Suprapubic skin (tissue), 4 donors: Measurements from ENCODE around the gene ZNF544. TPM values are rescaled to one million over a fixed set of nuclear protein-coding genes. Genes with fewer than 3 reads are reported as not detected.
"Not testable (repeated sequence)": the region's sequence is repeated elsewhere in the genome, so short reads cannot be mapped to it uniquely, and the experiment has no call there.

Experiments
- DNase-seq, 2 donors: peaks; one replicate each; pipeline ENCODE4 v3.0.0-alpha.2; 2019; ENCODE audit warnings: low spot score in 2 of 2
- H3K27ac ChIP-seq: fragments of 200-600 bp; sonication (generic); one replicate; pipeline ENCODE4 v1.5.1; 2019
- H3K27me3 ChIP-seq: fragments of 200-600 bp; sonication (generic); one replicate; pipeline ENCODE4 v1.5.1; 2019
- H3K36me3 ChIP-seq: fragments of 200-600 bp; sonication (generic); one replicate; pipeline ENCODE4 v1.5.1; 2019
- H3K4me1 ChIP-seq: fragments of 200-600 bp; sonication (generic); one replicate; pipeline ENCODE4 v1.5.1; 2019
- H3K4me3 ChIP-seq: fragments of 200-600 bp; sonication (generic); one replicate; pipeline ENCODE4 v1.5.1; 2019; ENCODE audit warnings: mild to moderate bottlenecking
- H3K9me3 ChIP-seq: fragments of 200-600 bp; sonication (generic); one replicate; pipeline ENCODE4 v1.5.1; 2019
- CTCF ChIP-seq, 2 donors: fragments of 200-600 bp in 1 of 2; fragments of 450-650 bp in 1 of 2; sonication (generic) in 1 of 2; IDR thresholded peaks; one replicate each; pipeline ENCODE4 v1.5.1; 2016 to 2019; ENCODE audit warnings: antibody characterized with exemption in 2 of 2, mild to moderate bottlenecking in 1 of 2, moderate library complexity in 1 of 2
- EP300 ChIP-seq: sonication (generic); formaldehyde crosslinking; IDR thresholded peaks from one replicate; pipeline ENCODE4 v1.6.1; 2017; ENCODE audit warnings: antibody characterized with exemption
- POLR2A ChIP-seq, 2 donors: fragments of 450-650 bp; IDR thresholded peaks; one replicate each; pipeline ENCODE4 v1.6.1; 2017; ENCODE audit warnings: antibody characterized with exemption in 2 of 2, mild to moderate bottlenecking in 2 of 2, moderate library complexity in 2 of 2
- POLR2AphosphoS5 ChIP-seq, 3 donors: sonication (generic); formaldehyde crosslinking; IDR thresholded peaks; one replicate each; pipeline ENCODE4 v1.6.1; 2017; ENCODE audit warnings: antibody characterized with exemption in 3 of 3
- WGBS: methylation state at CpG from one replicate; pipeline ENCODE4 v1.1.5; 2018; 5-methylcytosine and 5-hydroxymethylcytosine counted together
- total RNA-seq, 4 donors: library from RNA; depleted of rRNA; stranded (reverse); fragments of >200 nt; gene quantifications; one replicate each; pipeline ENCODE4 v1.1.0, GENCODE V29; 2016

Gene ZNF544
- total RNA-seq, 4 donors from 2014 or later, result 44.4 to 55.4 (median 48.9) TPM

- WGBS, result 100% methylated on average over 2 of the region's 2 CpGs
- Histone ChIP-seq H3K27ac (no peak overlapping the region), H3K27me3 (no peaks in the 10 kb centered on the region), H3K4me1 (no peaks in the 10 kb centered on the region), H3K4me3 (no peak overlapping the region), H3K9me3 (peaks cover 64% of the 10 kb centered on the region), H3K36me3 (peaks cover 96% of the 10 kb centered on the region)
- no peak for DNase-seq
- TF ChIP-seq POLR2A (IDR thresholded peaks at IDR 0.05), result no peak
- TF ChIP-seq POLR2AphosphoS5 (IDR thresholded peaks at IDR 0.05), result no peak
- no peak for TF ChIP-seq CTCF (IDR thresholded peaks at IDR 0.05)
- no peak for TF ChIP-seq EP300
Measured at GRCh38 chr19:58252102-58252685, 23.5 kb downstream of the ZNF544 start.

GRCh38 chr19:58258259-58258658 lies 29.5 kb downstream of the ZNF544 start:
- not testable (repeated sequence) for H3K4me1 ChIP-seq, H3K27me3 ChIP-seq, DNase-seq, H3K4me3 ChIP-seq, H3K27ac ChIP-seq
- 70% methylated on average over 4 of the region's 4 CpGs for WGBS
- H3K9me3 ChIP-seq, result peaks cover 95% of the 10 kb centered on the region
- H3K36me3 ChIP-seq, result peaks cover 97% of the 10 kb centered on the region

- H3K27ac ChIP-seq, result no peak overlapping the region
- TF ChIP-seq CTCF (IDR thresholded peaks at IDR 0.05) (no peak), EP300 (no peak), POLR2AphosphoS5 (IDR thresholded peaks at IDR 0.05) (no peak)
- H3K4me3 ChIP-seq, result no peak overlapping the region
- H3K27me3 ChIP-seq, result no peaks in the 10 kb centered on the region
- DNase-seq, result no peak
- peaks cover 91% of the 10 kb centered on the region for H3K9me3 ChIP-seq
- 100% methylated on average over 3 of the region's 3 CpGs for WGBS
- no peaks in the 10 kb centered on the region for H3K4me1 ChIP-seq
- peaks cover 92% of the 10 kb centered on the region for H3K36me3 ChIP-seq
Measured at GRCh38 chr19:58261600-58261967, 32.9 kb downstream of the ZNF544 start.

- Histone ChIP-seq H3K27me3 (no peaks in the 10 kb centered on the region), H3K36me3 (peaks cover 92% of the 10 kb centered on the region), H3K4me3 (no peak overlapping the region), H3K9me3 (peaks cover 92% of the 10 kb centered on the region), H3K27ac (no peak overlapping the region), H3K4me1 (no peaks in the 10 kb centered on the region)
- DNase-seq, result no peak
- 98% methylated on average over 19 of the region's 19 CpGs for WGBS
- TF ChIP-seq CTCF (IDR thresholded peaks at IDR 0.05) (no peak), POLR2A (IDR thresholded peaks at IDR 0.05) (no peak), EP300 (no peak), POLR2AphosphoS5 (IDR thresholded peaks at IDR 0.05) (no peak)
Measured at GRCh38 chr19:58261968-58262921, 33.5 kb downstream of the ZNF544 start.

GRCh38 chr19:58262922-58263296 lies 34.2 kb downstream of the ZNF544 start:
- Histone ChIP-seq H3K4me1 (no peaks in the 10 kb centered on the region), H3K9me3 (peaks cover 91% of the 10 kb centered on the region), H3K27ac (no peak overlapping the region), H3K27me3 (no peaks in the 10 kb centered on the region), H3K4me3 (no peak overlapping the region), H3K36me3 (peaks cover 85% of the 10 kb centered on the region)
- 93% methylated on average over 7 of the region's 7 CpGs for WGBS
- DNase-seq, result no peak
- TF ChIP-seq EP300, result no peak
- TF ChIP-seq POLR2AphosphoS5 (IDR thresholded peaks at IDR 0.05), result no peak
- no peak for TF ChIP-seq CTCF (IDR thresholded peaks at IDR 0.05)
- no peak for TF ChIP-seq POLR2A (IDR thresholded peaks at IDR 0.05)
